SU-DHL-6 (cell line): ENCODE data around the gene SLC35F4.

ENCODE experiments used
- H2AFZ ChIP-seq: fragments of 200-600 bp; sonication (generic); 2 replicates; pipeline ENCODE4 v1.6.1; 2014; ENCODE audit warnings: low read depth, mild to moderate bottlenecking, moderate library complexity, mixed read lengths, antibody characterized with exemption, low read length; ENCODE audit not compliant: severe bottlenecking
- H3F3A ChIP-seq: fragments of 200-600 bp; shearing (Covaris generic); 2 replicates; pipeline ENCODE4 v1.6.0; 2016; ENCODE audit warnings: antibody characterized with exemption, mild to moderate bottlenecking; ENCODE audit not compliant: insufficient read depth
- H3K27ac ChIP-seq: fragments of 200-600 bp; sonication (generic); 2 replicates; pipeline ENCODE4 v1.5.1; 2016; ENCODE audit warnings: low read depth, mild to moderate bottlenecking, low read length, moderate library complexity, mixed read lengths
- H3K27me3 ChIP-seq: fragments of 200-600 bp; sonication (generic), shearing (Covaris generic); 2 replicates; pipeline ENCODE4 v1.6.0; 2014; ENCODE audit warnings: mild to moderate bottlenecking, low read length
- H3K36me3 ChIP-seq: fragments of 200-600 bp; sonication (generic); 2 replicates; pipeline ENCODE4 v1.6.1; 2014; ENCODE audit warnings: mild to moderate bottlenecking, low read length, mixed read lengths
- H3K4me2 ChIP-seq: fragments of 300-600, 200-600 bp; shearing (Covaris generic), sonication (generic); 2 replicates; pipeline ENCODE4 v1.6.0; 2014; ENCODE audit warnings: low read length, low read depth, mild to moderate bottlenecking; ENCODE audit not compliant: poor library complexity, severe bottlenecking
- H3K4me3 ChIP-seq: fragments of 200-600 bp; sonication (generic); 2 replicates; pipeline ENCODE4 v1.5.1; 2014; ENCODE audit warnings: antibody characterized with exemption, low read length, mild to moderate bottlenecking, mixed read lengths; ENCODE audit not compliant: insufficient read depth, poor library complexity, severe bottlenecking
- H3K79me2 ChIP-seq: fragments of 200-600 bp; sonication (generic); 2 replicates; pipeline ENCODE4 v1.6.1; 2014; ENCODE audit warnings: mild to moderate bottlenecking, low read length, moderate library complexity; ENCODE audit not compliant: insufficient read depth
- H3K9ac ChIP-seq: fragments of 200-600 bp; sonication (generic); 2 replicates; pipeline ENCODE4 v1.7.0; 2014; ENCODE audit warnings: mild to moderate bottlenecking, low read length
- H3K9me2 ChIP-seq: fragments of 200-600 bp; sonication (generic); replicated peaks from 2 replicates; pipeline ENCODE4 v1.6.1; 2014; ENCODE audit warnings: low read length; ENCODE audit not compliant: insufficient read depth
- H3K9me3 ChIP-seq: fragments of 200-600 bp; sonication (generic); 2 replicates; pipeline ENCODE4 v1.6.1; 2014; ENCODE audit warnings: low read length, mixed read lengths; ENCODE audit not compliant: insufficient read depth
- H4K20me1 ChIP-seq: fragments of 200-600 bp; sonication (generic); 2 replicates; pipeline ENCODE4 v1.6.1; 2014; ENCODE audit warnings: low read depth, mild to moderate bottlenecking, antibody characterized with exemption, low read length, moderate library complexity, mixed read lengths
- CTCF ChIP-seq: fragments of 200-600 bp; sonication (generic); IDR thresholded peaks from one replicate; pipeline ENCODE4 v1.5.1; 2017; ENCODE audit warnings: antibody characterized with exemption, mild to moderate bottlenecking, low read length, moderate library complexity; ENCODE audit not compliant: insufficient read depth, poor library complexity, severe bottlenecking
- EZH2phosphoT487 ChIP-seq: fragments of 200-600 bp; sonication (generic), shearing (Covaris generic); conservative IDR thresholded peaks from 2 replicates; pipeline ENCODE4 v1.6.1; 2018; ENCODE audit warnings: mild to moderate bottlenecking, antibody characterized with exemption, low read length, moderate library complexity, mixed read lengths

Gene SLC35F4

GRCh38 chr14:57568554-57568953, 297.3 kb downstream of the SLC35F4 start:
- Histone ChIP-seq H3K9me3 (no peaks in the 10 kb centered on the region), H3K9ac (no peak overlapping the region), H3K79me2 (no peaks in the 10 kb centered on the region), H3K36me3 (no peaks in the 10 kb centered on the region), H3F3A (no peaks in the 10 kb centered on the region), H3K27ac (no peak overlapping the region), H3K4me2 (no peak overlapping the region), H3K27me3 (no peaks in the 10 kb centered on the region), H3K4me3 (no peak overlapping the region), H3K9me2 (no peaks in the 10 kb centered on the region), H2AFZ (no peak overlapping the region), H4K20me1 (no peaks in the 10 kb centered on the region)
- no peak for TF ChIP-seq EZH2phosphoT487
- TF ChIP-seq CTCF: no peak

- Histone ChIP-seq H3K9ac (no peak overlapping the region), H4K20me1 (no peaks in the 10 kb centered on the region), H3K27me3 (no peaks in the 10 kb centered on the region), H3K4me2 (no peak overlapping the region), H3K9me3 (no peaks in the 10 kb centered on the region), H3K27ac (no peak overlapping the region), H3K79me2 (no peaks in the 10 kb centered on the region), H2AFZ (no peak overlapping the region), H3F3A (no peaks in the 10 kb centered on the region), H3K36me3 (no peaks in the 10 kb centered on the region), H3K9me2 (no peaks in the 10 kb centered on the region), H3K4me3 (no peak overlapping the region)
- no peak for TF ChIP-seq CTCF
- TF ChIP-seq EZH2phosphoT487: no peak
Observed at GRCh38 chr14:57567220-57567619, 298.7 kb downstream of the SLC35F4 start.

- TF ChIP-seq CTCF: no peak
- TF ChIP-seq EZH2phosphoT487: no peak
- no peak overlapping the region for H3K9ac ChIP-seq
- no peaks in the 10 kb centered on the region for H3K9me2 ChIP-seq
- no peaks in the 10 kb centered on the region for H3K9me3 ChIP-seq
- no peak overlapping the region for H3K4me3 ChIP-seq
- H3K27ac ChIP-seq: no peak overlapping the region
- H3F3A ChIP-seq: no peaks in the 10 kb centered on the region
- H3K79me2 ChIP-seq: no peaks in the 10 kb centered on the region
- H3K27me3 ChIP-seq: no peaks in the 10 kb centered on the region
- no peak overlapping the region for H3K4me2 ChIP-seq
- no peaks in the 10 kb centered on the region for H3K36me3 ChIP-seq
- H2AFZ ChIP-seq: no peak overlapping the region
- H4K20me1 ChIP-seq: no peaks in the 10 kb centered on the region
Observed at GRCh38 chr14:57560681-57561080, 305.2 kb downstream of the SLC35F4 start.
